Heart right ventricle (tissue), 16 donors: ENCODE results near the gene BTG1. TPM values are rescaled to one million over a fixed set of nuclear protein-coding genes. Genes with fewer than 3 reads are reported as not detected.
A peak's percentile ranks its signal among the peaks of the same experiment; 100 is the strongest.
"Not testable (repeated sequence)": the region's sequence is repeated elsewhere in the genome, so short reads cannot be mapped to it uniquely, and the experiment has no call there.

Experiments used
- ATAC-seq, 8 donors: fragments of 200-7000 bp; cut with Tn5 transposase; one replicate each; pipeline ENCODE4 v1.9.1; 2020; ENCODE audit warnings: mild to moderate bottlenecking in 8 of 8, moderate library complexity in 8 of 8, moderate number of reproducible peaks in 1 of 8
- DNase-seq, 2 donors: peaks; one replicate each; pipeline ENCODE4 v3.0.0-alpha.2; 2020
- H3K27ac ChIP-seq, 10 donors: fragments of 200-600 bp; sonication (generic) in 2 of 10; one replicate each; pipeline versions ENCODE4 v1.5.0 to v1.8.0; 2020 to 2022; ENCODE audit warnings: mild to moderate bottlenecking in 3 of 10
- H3K27me3 ChIP-seq, 7 donors: fragments of 200-600 bp; one replicate each; pipeline ENCODE4 v1.8.0; 2021 to 2022; ENCODE audit warnings: mild to moderate bottlenecking in 2 of 7
- H3K36me3 ChIP-seq, 9 donors: fragments of 200-600 bp; sonication (generic) in 1 of 9; one replicate each; pipeline versions ENCODE4 v1.5.0 to v1.8.0; 2020 to 2022; ENCODE audit warnings: mild to moderate bottlenecking in 2 of 9
- H3K4me1 ChIP-seq, 9 donors: fragments of 200-600 bp; sonication (generic) in 1 of 9; one replicate each; pipeline versions ENCODE4 v1.5.0 to v1.8.0; 2020 to 2022; ENCODE audit warnings: mild to moderate bottlenecking in 4 of 9
- H3K4me3 ChIP-seq, 10 donors: fragments of 200-600 bp; sonication (generic) in 2 of 10; one replicate each; pipeline versions ENCODE4 v1.5.0 to v1.8.0; 2020 to 2022; ENCODE audit warnings: mild to moderate bottlenecking in 7 of 10, moderate library complexity in 2 of 10
- H3K9me3 ChIP-seq, 11 donors: fragments of 200-600 bp in 10 of 11; sonication (generic) in 2 of 11; one replicate each; pipeline versions ENCODE4 v1.5.0 to v1.8.0; 2013 to 2022; ENCODE audit warnings: mild to moderate bottlenecking in 2 of 11, control low read depth in 1 of 11, moderate library complexity in 1 of 11
- WGBS, 2 donors: extraction: QIAGEN DNeasy Blood & Tissue Kit; methylation state at CpG; one replicate each; pipeline ENCODE4 v1.1.7; 2013; ENCODE audit warnings: inconsistent platforms in 1 of 2; 5-methylcytosine and 5-hydroxymethylcytosine counted together
- intact Hi-C, 10 donors: fragments of 100-400 bp; cut with DNase I; formaldehyde crosslinking; loops; one replicate each; pipeline versions ENCODE4 v1.11.1 to v1.14.2; 2022
- polyA plus RNA-seq, 2 donors: library from polyadenylated mRNA; stranded (reverse); fragments of 200-250 nt; gene quantifications; one replicate each; pipeline ENCODE4 v1.2.3, GENCODE V29; 2013
- total RNA-seq, 10 donors: library from RNA; stranded (reverse); fragmentation: NEBNext Ultra II Directional in 3 of 10; extraction: Animal tissue kit (Norgen Biotek cat#: 25700) in 3 of 10; gene quantifications; one replicate each; pipeline versions ENCODE4 v1.2.1 to v1.2.4, GENCODE V29; 2021 to 2023
- TF ChIP-seq, protein P1 (sequence below), 9 donors: fragments of 200-600 bp; sonication (generic) in 2 of 9; IDR thresholded peaks; one replicate each; pipeline versions ENCODE4 v1.5.0 to v1.8.0; 2021 to 2022; ENCODE audit warnings: antibody characterized with exemption in 9 of 9, mild to moderate bottlenecking in 5 of 9, moderate library complexity in 1 of 9
- donor health status: Arrhythmogenic right ventricular cardiomyopathy.
- donor health status: ischemic (EF 13 %, LVEDD 7.1; RV severe dilation, severe dysfunction).
- donor health status: healthy with polysubstance abuse.
- donor health status: DM: no; HTN: yes; CAD: no.
- donor health status: DM: no; HTN: no; CAD: no.
- donor health status: ischemic (EF 25% LVEDD 6.9; RV normal size, moderate dysfunction).
- donor health status: ischemic (EF 25% LVEDD 5.7; RV mildly dilated, moderate dysfunction).
- donor health status: healthy.
- donor health status: DM: yes; HTN: yes; CAD: no.
- donor health status: Ischemic cardiomyopathy.
- donor health status: ischemic (EF 35%, LVEDD 5.7; RV mildly dilated, moderate dysfunction).
- donor health status: nonischemic (EF 11% LVEDD 7.7; RV severe dilation, severe dysfunction).
- donor health status: DM: yes; HTN: yes; CAD: no.
- donor health status: PGD.
- donor health status: ischemic (EF 29% LVEDD 5.4; RV normal size, mild dysfunction).
- donor health status: nonischemic (EF 23%, LVEDD 6.1; RV moderate dilation, normal function).

BTG1 gene
- total and polyA plus RNA-seq, 12 donors: 20.0 to 127 (median 61.0) TPM

DNA sequence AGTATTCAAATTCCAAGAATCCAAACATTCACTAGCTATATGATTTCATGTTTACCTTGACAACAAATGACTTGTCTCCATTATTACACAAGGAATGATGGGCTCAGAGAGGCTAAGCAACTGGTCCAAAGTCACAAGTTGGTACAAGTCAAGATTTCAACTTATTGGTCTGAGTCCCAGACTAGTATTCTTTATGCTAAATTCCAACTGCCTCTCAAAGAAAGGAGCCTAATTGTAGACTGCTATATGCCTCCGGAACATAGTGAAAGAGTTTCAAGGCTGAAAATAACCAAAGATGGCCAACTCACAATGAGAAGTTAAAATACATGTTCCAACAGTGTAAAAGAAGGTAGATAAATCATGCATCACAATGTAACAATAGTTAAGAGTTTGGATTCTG lies 7.5 kb downstream of the BTG1 start:
- DNase-seq (no peak), ATAC-seq (no peak)
- H3K4me1 ChIP-seq: peaks cover 5 to 88% (median 72%) of the 10 kb centered on the region in 9 donors
- intact Hi-C loops: loop anchor here in 5 of 10 donors (5.0 to 10.0 kb wide), 6 partner anchors 53 to 753 kb away; no protein-coding TSS in a partner anchor
- WGBS, 2 donors: 78 to 83% methylated on average over 1 of the region's 1 CpG
- TF ChIP-seq, protein P1, sequence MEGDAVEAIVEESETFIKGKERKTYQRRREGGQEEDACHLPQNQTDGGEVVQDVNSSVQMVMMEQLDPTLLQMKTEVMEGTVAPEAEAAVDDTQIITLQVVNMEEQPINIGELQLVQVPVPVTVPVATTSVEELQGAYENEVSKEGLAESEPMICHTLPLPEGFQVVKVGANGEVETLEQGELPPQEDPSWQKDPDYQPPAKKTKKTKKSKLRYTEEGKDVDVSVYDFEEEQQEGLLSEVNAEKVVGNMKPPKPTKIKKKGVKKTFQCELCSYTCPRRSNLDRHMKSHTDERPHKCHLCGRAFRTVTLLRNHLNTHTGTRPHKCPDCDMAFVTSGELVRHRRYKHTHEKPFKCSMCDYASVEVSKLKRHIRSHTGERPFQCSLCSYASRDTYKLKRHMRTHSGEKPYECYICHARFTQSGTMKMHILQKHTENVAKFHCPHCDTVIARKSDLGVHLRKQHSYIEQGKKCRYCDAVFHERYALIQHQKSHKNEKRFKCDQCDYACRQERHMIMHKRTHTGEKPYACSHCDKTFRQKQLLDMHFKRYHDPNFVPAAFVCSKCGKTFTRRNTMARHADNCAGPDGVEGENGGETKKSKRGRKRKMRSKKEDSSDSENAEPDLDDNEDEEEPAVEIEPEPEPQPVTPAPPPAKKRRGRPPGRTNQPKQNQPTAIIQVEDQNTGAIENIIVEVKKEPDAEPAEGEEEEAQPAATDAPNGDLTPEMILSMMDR (IDR thresholded peaks at IDR 0.05): no peak
- H3K27ac ChIP-seq: peak overlapping the region in 7 of 10 donors; percentile 12 to 99 (median 98)
- H3K27me3 ChIP-seq: no peaks in the 10 kb centered on the region
- H3K9me3 ChIP-seq: no peaks in the 10 kb centered on the region
- peaks cover 0 to 42% (median under 1%) of the 10 kb centered on the region in 9 donors for H3K36me3 ChIP-seq
- H3K4me3 ChIP-seq: peak overlapping the region in 7 of 10 donors; percentile 83 to 95 (median 89)

DNA sequence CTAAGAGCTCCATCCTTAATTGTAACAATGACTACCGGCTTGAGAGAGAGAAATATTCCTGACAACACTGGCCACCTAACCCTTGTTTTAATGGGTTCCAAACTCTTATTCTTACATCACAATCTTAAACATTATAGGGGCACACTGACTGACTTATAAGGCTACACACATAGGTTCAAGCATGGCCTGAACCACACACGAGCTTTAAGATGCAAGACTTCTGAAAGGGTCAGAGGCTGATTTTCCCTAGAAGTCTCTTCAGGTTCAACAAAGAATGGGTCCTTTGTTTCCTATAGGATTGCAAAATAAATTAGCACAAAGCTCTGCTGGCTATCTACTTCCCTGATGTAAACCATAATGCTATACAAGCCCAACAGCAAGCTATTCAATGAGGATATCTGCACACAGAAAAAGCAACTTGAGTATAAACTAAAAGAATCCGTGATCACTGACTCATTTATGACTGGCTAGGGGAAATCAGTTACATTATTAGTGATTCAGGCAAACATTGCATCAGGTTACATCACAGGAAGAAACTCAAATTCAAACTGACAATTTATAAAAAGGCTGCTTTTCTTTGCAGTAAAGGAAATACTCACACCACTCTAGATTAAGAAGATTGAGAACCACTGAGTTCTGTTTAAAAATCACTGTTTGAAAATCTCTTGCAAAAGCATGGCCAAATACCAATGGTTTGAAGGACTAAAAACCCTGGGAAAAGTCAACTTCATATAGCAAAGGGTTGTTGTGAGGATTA lies 8.5 kb downstream of the BTG1 start:
- WGBS, 2 donors: 62 to 68% methylated on average over 3 of the region's 3 CpGs
- H3K27ac ChIP-seq: peak overlapping the region in 7 of 10 donors; percentile 2 to 99 (median 40)
- no peaks in the 10 kb centered on the region for H3K27me3 ChIP-seq
- DNase-seq (no peak), ATAC-seq (no peak)
- peaks cover 8 to 88% (median 73%) of the 10 kb centered on the region in 9 donors for H3K4me1 ChIP-seq
- peaks cover 0 to 32% (median 0%) of the 10 kb centered on the region in 9 donors for H3K36me3 ChIP-seq
- TF ChIP-seq, protein P1 (IDR thresholded peaks at IDR 0.05): no peak
- peak overlapping the region in 5 of 10 donors; percentile 83 to 95 (median 86) for H3K4me3 ChIP-seq
- intact Hi-C loops: loop anchor here in 5 of 10 donors (5.0 to 10.0 kb wide), 6 partner anchors 52 to 752 kb away; no protein-coding TSS in a partner anchor
- no peaks in the 10 kb centered on the region for H3K9me3 ChIP-seq

DNA sequence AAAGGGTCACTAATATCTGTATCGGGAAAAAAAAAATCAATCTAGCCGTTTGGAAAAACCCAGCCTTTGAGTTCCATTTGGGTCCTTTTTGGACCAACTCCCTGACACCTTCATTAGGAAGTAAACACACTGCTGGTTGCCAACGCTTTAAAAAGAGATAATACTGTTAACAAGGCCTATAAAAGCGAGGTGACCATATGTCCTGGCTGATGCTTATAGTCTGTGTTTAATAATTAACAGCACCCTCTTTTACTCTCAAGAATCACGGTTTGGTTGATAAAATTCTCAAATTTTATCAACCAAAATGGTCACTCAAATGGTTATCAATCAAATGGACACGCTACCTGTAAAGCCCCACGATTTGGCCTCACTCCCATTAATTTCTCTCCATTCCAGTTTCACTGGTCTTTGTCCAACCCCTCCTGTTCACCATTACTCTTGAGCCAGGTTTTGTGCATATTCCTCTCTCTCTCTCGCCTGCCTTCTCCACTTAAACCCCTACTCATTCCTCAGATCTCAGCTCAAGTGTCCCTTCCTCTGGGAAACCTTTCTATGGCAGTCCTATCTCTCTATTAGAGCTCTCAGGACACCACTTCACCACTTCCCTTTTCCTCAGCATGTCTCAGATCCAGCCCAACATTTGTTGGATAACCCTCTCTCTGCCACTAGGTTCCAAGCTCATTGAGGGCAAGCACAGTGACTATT lies 9.5 kb downstream of the BTG1 start:
- ATAC-seq: peak in 2 of 8 donors; percentile 45 to 52
- TF ChIP-seq, protein P1 (IDR thresholded peaks at IDR 0.05): no peak
- DNase-seq: no peak
- Histone ChIP-seq H3K27me3 (no peaks in the 10 kb centered on the region), H3K9me3 (no peaks in the 10 kb centered on the region), H3K36me3 (peaks cover 0 to 22% (median 0%) of the 10 kb centered on the region in 9 donors), H3K27ac (peak overlapping the region in 7 of 10 donors; percentile 14 to 99 (median 51)), H3K4me1 (peaks cover 10 to 97% (median 80%) of the 10 kb centered on the region in 9 donors), H3K4me3 (peak overlapping the region in 2 of 10 donors; percentile 83 to 86)
- WGBS, 2 donors: 59 to 62% methylated on average over 8 of the region's 8 CpGs
- intact Hi-C loops: loop anchor here in 5 of 10 donors (5.0 to 10.0 kb wide), 6 partner anchors 51 to 751 kb away; no protein-coding TSS in a partner anchor

DNA sequence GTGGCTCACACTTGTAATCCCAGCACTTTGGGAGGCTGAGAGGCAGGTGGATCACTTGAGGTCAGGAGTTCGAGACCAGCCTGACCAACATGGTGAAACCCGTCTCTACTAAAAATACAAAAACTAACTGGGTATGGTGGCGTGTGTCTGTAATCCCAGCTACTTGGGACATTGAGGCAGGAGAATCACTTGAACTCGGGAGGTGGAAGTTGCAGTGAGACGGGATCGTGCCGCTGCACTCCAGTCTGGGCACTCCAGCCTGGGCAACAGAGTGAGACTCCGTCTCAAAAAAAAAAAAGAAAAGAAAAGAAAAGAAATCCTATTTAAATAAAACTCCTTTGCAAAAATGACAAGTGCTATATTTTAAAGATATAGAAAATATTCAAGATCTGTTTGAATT lies 10.1 kb downstream of the BTG1 start:
- H3K9me3 ChIP-seq, ATAC-seq, H3K27me3 ChIP-seq, H3K4me3 ChIP-seq, DNase-seq: not testable (repeated sequence)
- Histone ChIP-seq H3K4me1 (peaks cover 10 to 97% (median 86%) of the 10 kb centered on the region in 9 donors), H3K27ac (peak overlapping the region in 6 of 10 donors; percentile 14 to 99 (median 71)), H3K36me3 (peaks cover 0 to 16% (median 0%) of the 10 kb centered on the region in 9 donors)
- 90 to 96% methylated on average over 8 of the region's 8 CpGs for whole genome bisulfite sequencing, 2 donors
- intact Hi-C loops: loop anchor here in 5 of 10 donors (5.0 to 10.0 kb wide), 6 partner anchors 51 to 751 kb away; no protein-coding TSS in a partner anchor
